ENCODE results near the gene C4BPB.
A peak's percentile ranks its signal among the peaks of the same experiment; 100 is the strongest.

The C4BPB gene

GRCh38 chr1:207059881-207060280 lies 28.8 kb upstream of the C4BPB start:
- DNase-seq (ENCODE audit: low read depth in 3 of 3), result no peak

- no peak for DNase-seq (ENCODE audit: low read depth in 3 of 3)
Observed at GRCh38 chr1:207060596-207060995, 28.1 kb upstream of the C4BPB start.

- no peak for DNase-seq (ENCODE audit: low read depth in 3 of 3)
Observed at GRCh38 chr1:207062058-207062457, 26.6 kb upstream of the C4BPB start.

GRCh38 chr1:207063014-207063413 lies 25.6 kb upstream of the C4BPB start:
- no peak for DNase-seq (ENCODE audit: low read depth in 3 of 3)

GRCh38 chr1:207064561-207064960 lies 24.1 kb upstream of the C4BPB start:
- DNase-seq (ENCODE audit: low read depth in 3 of 3), result no peak

GRCh38 chr1:207067185-207067584 lies 21.5 kb upstream of the C4BPB start:
- no peak for DNase-seq (ENCODE audit: low read depth in 3 of 3)

- no peak for DNase-seq (ENCODE audit: low read depth in 3 of 3)
Observed at GRCh38 chr1:207067665-207068064, 21.0 kb upstream of the C4BPB start.

- DNase-seq (ENCODE audit: low read depth in 3 of 3), result no peak
Observed at GRCh38 chr1:207069061-207069460, 19.6 kb upstream of the C4BPB start.

GRCh38 chr1:207069858-207070506 lies 18.7 kb upstream of the C4BPB start:
- no peak for DNase-seq (ENCODE audit: low read depth in 3 of 3)

- DNase-seq (ENCODE audit: low read depth in 3 of 3), result no peak
Observed at GRCh38 chr1:207070811-207071210, 17.8 kb upstream of the C4BPB start.

- no peak for DNase-seq (ENCODE audit: low read depth in 3 of 3)
Observed at GRCh38 chr1:207071426-207071825, 17.2 kb upstream of the C4BPB start.

- no peak for DNase-seq (ENCODE audit: low read depth in 3 of 3)
Observed at GRCh38 chr1:207072233-207072632, 16.4 kb upstream of the C4BPB start.

GRCh38 chr1:207073906-207074820 lies 14.5 kb upstream of the C4BPB start:
- no peak for DNase-seq (ENCODE audit: low read depth in 3 of 3)

- no peak for DNase-seq (ENCODE audit: low read depth in 3 of 3)
Observed at GRCh38 chr1:207076181-207076955, 12.3 kb upstream of the C4BPB start.

GRCh38 chr1:207077012-207077411 lies 11.6 kb upstream of the C4BPB start:
- no peak for DNase-seq (ENCODE audit: low read depth in 3 of 3)

GRCh38 chr1:207077470-207078377 lies 10.9 kb upstream of the C4BPB start:
- DNase-seq (ENCODE audit: low read depth in 3 of 3), result peak; percentile 21 to 49 (median 32)

GRCh38 chr1:207078578-207079132 lies 10.0 kb upstream of the C4BPB start:
- no peak for DNase-seq (ENCODE audit: low read depth in 3 of 3)

- no peak for DNase-seq (ENCODE audit: low read depth in 3 of 3)
Observed at GRCh38 chr1:207079706-207080241, 8.9 kb upstream of the C4BPB start.

- DNase-seq (ENCODE audit: low read depth in 3 of 3), result no peak
Observed at GRCh38 chr1:207081088-207081487, 7.6 kb upstream of the C4BPB start.

GRCh38 chr1:207081806-207082205 lies 6.9 kb upstream of the C4BPB start:
- DNase-seq (ENCODE audit: low read depth in 3 of 3), result no peak

- no peak for DNase-seq (ENCODE audit: low read depth in 3 of 3)
Observed at GRCh38 chr1:207084232-207084631, 4.4 kb upstream of the C4BPB start.
